ENCODE results near the gene PDAP1.

- TF ChIP-seq, protein P1, sequence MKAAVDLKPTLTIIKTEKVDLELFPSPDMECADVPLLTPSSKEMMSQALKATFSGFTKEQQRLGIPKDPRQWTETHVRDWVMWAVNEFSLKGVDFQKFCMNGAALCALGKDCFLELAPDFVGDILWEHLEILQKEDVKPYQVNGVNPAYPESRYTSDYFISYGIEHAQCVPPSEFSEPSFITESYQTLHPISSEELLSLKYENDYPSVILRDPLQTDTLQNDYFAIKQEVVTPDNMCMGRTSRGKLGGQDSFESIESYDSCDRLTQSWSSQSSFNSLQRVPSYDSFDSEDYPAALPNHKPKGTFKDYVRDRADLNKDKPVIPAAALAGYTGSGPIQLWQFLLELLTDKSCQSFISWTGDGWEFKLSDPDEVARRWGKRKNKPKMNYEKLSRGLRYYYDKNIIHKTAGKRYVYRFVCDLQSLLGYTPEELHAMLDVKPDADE (IDR thresholded peaks at IDR 0.05): no peak
- no peak for TF ChIP-seq REST (IDR thresholded peaks at IDR 0.05; ENCODE audit: unreplicated experiment)
- TF ChIP-seq, protein P2, sequence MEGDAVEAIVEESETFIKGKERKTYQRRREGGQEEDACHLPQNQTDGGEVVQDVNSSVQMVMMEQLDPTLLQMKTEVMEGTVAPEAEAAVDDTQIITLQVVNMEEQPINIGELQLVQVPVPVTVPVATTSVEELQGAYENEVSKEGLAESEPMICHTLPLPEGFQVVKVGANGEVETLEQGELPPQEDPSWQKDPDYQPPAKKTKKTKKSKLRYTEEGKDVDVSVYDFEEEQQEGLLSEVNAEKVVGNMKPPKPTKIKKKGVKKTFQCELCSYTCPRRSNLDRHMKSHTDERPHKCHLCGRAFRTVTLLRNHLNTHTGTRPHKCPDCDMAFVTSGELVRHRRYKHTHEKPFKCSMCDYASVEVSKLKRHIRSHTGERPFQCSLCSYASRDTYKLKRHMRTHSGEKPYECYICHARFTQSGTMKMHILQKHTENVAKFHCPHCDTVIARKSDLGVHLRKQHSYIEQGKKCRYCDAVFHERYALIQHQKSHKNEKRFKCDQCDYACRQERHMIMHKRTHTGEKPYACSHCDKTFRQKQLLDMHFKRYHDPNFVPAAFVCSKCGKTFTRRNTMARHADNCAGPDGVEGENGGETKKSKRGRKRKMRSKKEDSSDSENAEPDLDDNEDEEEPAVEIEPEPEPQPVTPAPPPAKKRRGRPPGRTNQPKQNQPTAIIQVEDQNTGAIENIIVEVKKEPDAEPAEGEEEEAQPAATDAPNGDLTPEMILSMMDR (conservative IDR thresholded peaks at IDR 0.05; ENCODE audit: low read depth in 2 of 2): no peak
- TF ChIP-seq POLR2AphosphoS5 (IDR thresholded peaks at IDR 0.05; ENCODE audit: low read depth): no peak
- TF ChIP-seq EZH2 (IDR thresholded peaks at IDR 0.05; ENCODE audit: low read depth, unreplicated experiment): no peak
These were observed 21.4 kb upstream of the PDAP1 start for GRCh38 chr7:99429756-99430155.
